Left lung (tissue), 14 donors: ENCODE measurements around the gene HBD. TPM values are rescaled to one million over a fixed set of nuclear protein-coding genes. Genes with fewer than 3 reads are reported as not detected.

Source experiments
- ATAC-seq: fragments of 200-7000 bp; cut with Tn5 transposase; one replicate; pipeline ENCODE4 v1.9.1; 2020; ENCODE audit warnings: moderate library complexity
- DNase-seq, 4 donors: peaks; one replicate each; pipeline ENCODE4 v3.0.0-alpha.2; 2013 to 2020
- H3K27ac ChIP-seq, 2 donors: fragments of 200-600 bp; sonication (generic) in 1 of 2; one replicate each; pipeline versions ENCODE4 v1.5.0 to v1.8.0; 2020 to 2021
- H3K27me3 ChIP-seq, 2 donors: fragments of 200-600 bp; sonication (generic) in 1 of 2; one replicate each; pipeline versions ENCODE4 v1.5.0 to v1.8.0; 2020 to 2021
- H3K36me3 ChIP-seq, 2 donors: fragments of 200-600 bp; sonication (generic) in 1 of 2; one replicate each; pipeline versions ENCODE4 v1.5.0 to v1.8.0; 2020 to 2021
- H3K4me1 ChIP-seq, 2 donors: fragments of 200-600 bp; one replicate each; pipeline ENCODE4 v1.8.0; 2021
- H3K4me3 ChIP-seq, 2 donors: fragments of 200-600 bp; sonication (generic) in 1 of 2; one replicate each; pipeline versions ENCODE4 v1.5.0 to v1.8.0; 2020 to 2021; ENCODE audit warnings: mild to moderate bottlenecking in 1 of 2
- H3K9me3 ChIP-seq, 2 donors: fragments of 200-600 bp; sonication (generic) in 1 of 2; one replicate each; pipeline versions ENCODE4 v1.5.0 to v1.8.0; 2020 to 2021
- intact Hi-C, 2 donors: fragments of 100-400 bp; cut with DNase I; formaldehyde crosslinking; loops; one replicate each; pipeline versions ENCODE4 v1.11.2 to v1.14.2; 2022
- long read RNA-seq, 12 donors: library from polyadenylated mRNA in 2 of 12; unstranded in 2 of 12; transcript quantifications; one replicate each; pipeline ENCODE4 v2.0.0 and lab custom pipeline, GENCODE V29; 2019 to 2026
- polyA plus RNA-seq, 6 donors: library from polyadenylated mRNA; unstranded; fragments of 120-200 nt; gene quantifications; one replicate each; pipeline ENCODE4 v1.2.1, GENCODE V29; 2013; ENCODE audit not compliant: insufficient read length in 6 of 6
- total RNA-seq, 2 donors: library from RNA; stranded (reverse); fragmentation: NEBNext Ultra II Directional; extraction: Animal tissue kit (Norgen Biotek cat#: 25700); gene quantifications; one replicate each; pipeline ENCODE4 v1.2.1, GENCODE V29; 2021
- TF ChIP-seq, protein P1 (sequence below), 2 donors: fragments of 200-600 bp; sonication (generic) in 1 of 2; IDR thresholded peaks; one replicate each; pipeline versions ENCODE4 v1.5.0 to v1.8.0; 2021; ENCODE audit warnings: antibody characterized with exemption in 2 of 2
- donor health status: DM: no; HTN: yes; CAD: no.
- donor health status: DM: no; HTN: no; CAD: no.

HBD gene
- total RNA-seq (under 1 TPM in 1 of 2 donors, not detected in 1; 0.82 TPM), polyA plus RNA-seq (1 to 10 TPM in 3 of 6 donors, under 1 TPM in 3; 0.44 to 1.2 (median 0.96) TPM)
- long read RNA-seq, donor 1, partial matches to known transcripts: 84 of 93 reads
- long read RNA-seq, donor 1, other reads (novel, unspliced or antisense): 6 of 93 reads
- long read RNA-seq, donor 2: 0 reads
- long read RNA-seq, donor 3: 0 reads
- long read RNA-seq, donor 4, partial matches to known transcripts: 0 of 1 reads
- long read RNA-seq, donor 4, other reads (novel, unspliced or antisense): 0 of 1 reads
- long read RNA-seq, donor 5: 0 reads
- long read RNA-seq, donor 6: 0 reads
- long read RNA-seq, donor 7: 0 reads
- long read RNA-seq, donor 8: 0 reads
- long read RNA-seq, donor 9: 0 reads
- long read RNA-seq, donor 10: 0 reads
- long read RNA-seq, donor 11: 0 reads
- long read RNA-seq, donor 12: 0 reads

DNA sequence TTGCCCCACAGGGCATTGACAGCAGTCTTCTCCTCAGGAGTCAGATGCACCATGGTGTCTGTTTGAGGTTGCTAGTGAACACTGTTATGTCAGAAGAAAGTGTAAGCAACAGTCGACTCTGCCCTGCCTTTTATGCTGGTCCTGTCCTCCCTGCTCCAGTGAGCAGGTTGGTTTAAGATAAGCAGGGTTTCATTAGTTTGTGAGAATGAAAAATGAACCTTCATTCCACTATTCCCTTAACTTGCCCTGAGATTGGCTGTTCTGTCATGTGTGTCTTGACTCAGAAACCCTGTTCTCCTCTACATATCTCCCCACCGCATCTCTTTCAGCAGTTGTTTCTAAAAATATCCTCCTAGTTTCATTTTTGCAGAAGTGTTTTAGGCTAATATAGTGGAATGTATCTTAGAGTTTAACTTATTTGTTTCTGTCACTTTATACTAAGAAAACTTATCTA lies at the start of gene HBD:
Gene HBD, minus strand, starts transcription at position 103 of the 454 bp plus-strand sequence. Its CDS starts 50 bp downstream, at position 53.
- Histone ChIP-seq H3K4me1 (no peaks in the 10 kb centered on the region), H3K9me3 (no peaks in the 10 kb centered on the region), H3K4me3 (no peak within 1 kb of the TSS), H3K36me3 (no peaks in the 10 kb centered on the region), H3K27me3 (no peaks in the 10 kb centered on the region), H3K27ac (no peak within 1 kb of the TSS)
- ATAC-seq (no peak), DNase-seq (no peak)
- TF ChIP-seq, protein P1, sequence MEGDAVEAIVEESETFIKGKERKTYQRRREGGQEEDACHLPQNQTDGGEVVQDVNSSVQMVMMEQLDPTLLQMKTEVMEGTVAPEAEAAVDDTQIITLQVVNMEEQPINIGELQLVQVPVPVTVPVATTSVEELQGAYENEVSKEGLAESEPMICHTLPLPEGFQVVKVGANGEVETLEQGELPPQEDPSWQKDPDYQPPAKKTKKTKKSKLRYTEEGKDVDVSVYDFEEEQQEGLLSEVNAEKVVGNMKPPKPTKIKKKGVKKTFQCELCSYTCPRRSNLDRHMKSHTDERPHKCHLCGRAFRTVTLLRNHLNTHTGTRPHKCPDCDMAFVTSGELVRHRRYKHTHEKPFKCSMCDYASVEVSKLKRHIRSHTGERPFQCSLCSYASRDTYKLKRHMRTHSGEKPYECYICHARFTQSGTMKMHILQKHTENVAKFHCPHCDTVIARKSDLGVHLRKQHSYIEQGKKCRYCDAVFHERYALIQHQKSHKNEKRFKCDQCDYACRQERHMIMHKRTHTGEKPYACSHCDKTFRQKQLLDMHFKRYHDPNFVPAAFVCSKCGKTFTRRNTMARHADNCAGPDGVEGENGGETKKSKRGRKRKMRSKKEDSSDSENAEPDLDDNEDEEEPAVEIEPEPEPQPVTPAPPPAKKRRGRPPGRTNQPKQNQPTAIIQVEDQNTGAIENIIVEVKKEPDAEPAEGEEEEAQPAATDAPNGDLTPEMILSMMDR (IDR thresholded peaks at IDR 0.05): no peak
- intact Hi-C loops: no loop called here

DNA sequence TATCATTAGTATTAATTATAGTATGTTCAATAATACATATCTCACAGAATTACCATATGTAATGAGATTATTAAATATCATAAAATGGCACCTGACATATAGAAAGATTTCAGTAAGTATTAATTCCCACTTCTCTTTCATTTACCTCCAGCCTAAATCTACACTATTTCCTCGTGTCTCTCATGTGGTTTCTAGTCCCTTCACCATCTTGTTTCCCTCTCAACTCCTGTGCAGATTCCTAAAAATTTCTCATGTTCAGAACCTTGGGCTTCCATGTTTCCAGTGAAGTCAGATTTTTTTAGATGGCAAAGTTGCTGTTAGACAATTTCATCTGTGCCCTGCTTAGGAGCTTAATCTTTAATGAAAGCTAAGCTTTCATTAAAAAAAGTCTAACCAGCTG lies 49.6 kb upstream of the HBD start:
- intact Hi-C loops: no loop called here
- no peak overlapping the region for H3K4me3 ChIP-seq
- H3K27ac ChIP-seq: no peak overlapping the region
- ATAC-seq: no peak
- no peaks in the 10 kb centered on the region for H3K27me3 ChIP-seq
- H3K4me1 ChIP-seq: no peaks in the 10 kb centered on the region
- H3K36me3 ChIP-seq: no peaks in the 10 kb centered on the region
- DNase-seq: no peak
- H3K9me3 ChIP-seq: no peaks in the 10 kb centered on the region
- TF ChIP-seq, protein P1 (IDR thresholded peaks at IDR 0.05): no peak

DNA sequence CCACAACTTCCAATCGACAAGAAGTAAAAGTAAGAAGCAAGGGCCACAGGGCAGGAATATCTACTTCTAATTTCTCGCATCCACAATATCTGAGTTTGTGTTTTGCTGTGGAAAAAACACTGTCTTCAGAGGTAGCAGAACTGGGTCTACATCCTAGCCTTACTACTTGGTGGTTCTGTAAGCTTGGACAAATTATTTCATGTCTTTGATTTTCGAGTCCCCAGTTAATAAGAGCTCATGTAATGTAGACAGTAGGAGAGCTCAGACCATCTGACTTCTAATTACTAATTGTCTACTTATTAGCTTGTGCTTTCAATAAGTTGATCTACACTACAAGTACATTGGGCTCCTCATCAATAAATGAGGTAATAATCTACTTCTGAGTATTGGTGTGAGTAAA lies 48.8 kb upstream of the HBD start:
- Histone ChIP-seq H3K4me3 (no peak overlapping the region), H3K27me3 (no peaks in the 10 kb centered on the region), H3K27ac (no peak overlapping the region), H3K4me1 (no peaks in the 10 kb centered on the region), H3K36me3 (no peaks in the 10 kb centered on the region), H3K9me3 (no peaks in the 10 kb centered on the region)
- ATAC-seq (no peak), DNase-seq (no peak)
- intact Hi-C loops: no loop called here
- TF ChIP-seq, protein P1 (IDR thresholded peaks at IDR 0.05): no peak

DNA sequence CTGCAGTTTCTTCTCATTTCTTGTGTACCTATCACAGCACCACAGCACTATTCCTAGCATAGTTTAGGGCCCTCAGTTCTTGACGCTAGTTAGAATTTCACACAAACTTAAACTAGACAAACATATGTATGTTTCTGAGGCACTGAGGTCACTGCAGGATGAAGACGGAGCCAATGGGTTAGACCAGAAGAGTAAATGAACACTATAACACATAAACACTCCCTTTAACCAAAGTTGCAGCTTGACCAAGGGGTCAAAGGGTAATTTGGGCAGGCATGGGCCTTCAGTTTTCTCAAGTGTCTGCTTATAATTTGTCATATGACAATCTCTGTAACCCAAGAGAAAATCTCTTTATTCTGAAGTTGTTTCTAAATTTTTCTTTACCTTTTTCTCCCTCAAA lies 48.3 kb upstream of the HBD start:
- Histone ChIP-seq H3K9me3 (no peaks in the 10 kb centered on the region), H3K27ac (no peak overlapping the region), H3K27me3 (no peaks in the 10 kb centered on the region), H3K4me3 (no peak overlapping the region), H3K36me3 (no peaks in the 10 kb centered on the region), H3K4me1 (no peaks in the 10 kb centered on the region)
- ATAC-seq (no peak), DNase-seq (no peak)
- intact Hi-C loops: no loop called here
- TF ChIP-seq, protein P1 (IDR thresholded peaks at IDR 0.05): no peak

DNA sequence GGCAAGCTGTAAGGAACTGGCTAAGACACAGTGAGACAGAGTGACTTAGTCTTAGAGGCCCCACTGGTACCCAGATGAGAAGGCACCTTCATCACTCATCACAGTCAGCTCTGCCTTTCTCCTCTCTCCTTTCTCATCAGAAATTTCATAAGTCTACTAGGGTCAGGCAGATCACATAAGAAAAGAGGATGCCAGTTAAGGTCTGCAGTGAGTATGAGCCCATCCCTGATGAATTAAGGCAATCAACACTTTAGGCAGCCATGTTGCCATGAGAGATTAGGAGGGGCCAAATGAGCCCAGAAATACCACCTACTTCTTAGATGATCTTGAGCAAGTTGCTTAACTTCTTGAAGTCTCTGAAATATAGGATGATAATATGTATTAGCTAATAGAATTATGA lies 47.3 kb upstream of the HBD start:
- TF ChIP-seq, protein P1 (IDR thresholded peaks at IDR 0.05): no peak
- Histone ChIP-seq H3K4me3 (no peak overlapping the region), H3K36me3 (no peaks in the 10 kb centered on the region), H3K4me1 (no peaks in the 10 kb centered on the region), H3K9me3 (no peaks in the 10 kb centered on the region), H3K27ac (no peak overlapping the region), H3K27me3 (no peaks in the 10 kb centered on the region)
- ATAC-seq (no peak), DNase-seq (no peak)
- intact Hi-C loops: no loop called here
